HCT116 (cell line): Measurements from ENCODE around the gene MAST4. TPM values are rescaled to one million over a fixed set of nuclear protein-coding genes. Genes with fewer than 3 reads are reported as not detected.

Experiments used
- ATAC-seq: fragments of 200-7000 bp; cut with Tn5 transposase; 2 replicates; pipeline ENCODE4 v1.9.1; 2020; ENCODE audit warnings: mild to moderate bottlenecking, moderate library complexity
- BruUV-seq: library from RNA; stranded (reverse); fragments of 400-500 nt; replicated peaks from 2 replicates; lab custom pipeline; 2021; lab: Mats Ljungman, UMichigan
- CTCF ChIA-PET: fragments of 300-600 bp; sonication (Branson Sonifier 250); formaldehyde crosslinking; loops from one replicate; lab custom pipeline; 2021; ENCODE audit warnings: antibody characterized with exemption; lab: Charles Lee
- POLR2A ChIA-PET: fragments of 300-600, 350-600 bp; sonication (Branson Sonifier 250); formaldehyde crosslinking; loops from one replicate; lab custom pipeline; 2021; ENCODE audit warnings: antibody characterized with exemption; lab: Charles Lee
- RAD21 ChIA-PET, 2 experiments: fragments of 300-600 bp; sonication (Branson Sonifier 250); formaldehyde crosslinking; loops; one replicate each; lab custom pipeline; 2023; ENCODE audit warnings: low total read pairs in 2 of 2; ENCODE audit not compliant: uncharacterized antibody in 2 of 2, unreplicated experiment in 2 of 2, low non-redundant PET in 1 of 2; lab: Charles Lee
- DNase-seq: peaks from one replicate; pipeline ENCODE4 v3.0.0-alpha.2; 2010; ENCODE audit warnings: low read depth, low spot score
- H2AFZ ChIP-seq: fragments of 200-600 bp; shearing (Covaris generic), sonication (generic); 2 replicates; pipeline ENCODE4 v1.6.1; 2017; ENCODE audit warnings: low read depth, mixed run types, mixed read lengths, antibody characterized with exemption, low read length; ENCODE audit not compliant: poor library complexity, severe bottlenecking
- H3K27ac ChIP-seq: 2 replicates; pipeline ENCODE4 v1.5.1; 2012; ENCODE audit warnings: low read depth, low read length
- H3K27me3 ChIP-seq: fragments of 200-600 bp; sonication (generic); 2 replicates; pipeline ENCODE4 v1.6.1; 2016; ENCODE audit warnings: mixed run types, low read length, mixed read lengths; ENCODE audit not compliant: insufficient read depth
- H3K36me3 ChIP-seq, 2 experiments: fragments of 200-500 bp in 1 of 2; fragments of 200-600 bp in 1 of 2; sonication (Bioruptor generic) in 1 of 2; sonication (generic) in 1 of 2; 2 replicates each; pipeline versions ENCODE4 v1.5.1 to v1.6.1; 2014 to 2016; ENCODE audit warnings: low read length in 2 of 2, inconsistent platforms in 1 of 2, mixed read lengths in 1 of 2, mixed run types in 1 of 2; ENCODE audit not compliant: insufficient read depth in 2 of 2, control insufficient read depth in 1 of 2
- H3K4me1 ChIP-seq, 2 experiments: fragments of 200-600 bp in 1 of 2; sonication (generic) in 1 of 2; 2 replicates each; pipeline versions ENCODE4 v1.5.1 to v1.6.1; 2012 to 2017; ENCODE audit warnings: low read length in 2 of 2, inconsistent platforms in 1 of 2, mild to moderate bottlenecking in 1 of 2, mixed read lengths in 1 of 2, mixed run types in 1 of 2, moderate library complexity in 1 of 2; ENCODE audit not compliant: insufficient read depth in 2 of 2, control insufficient read depth in 1 of 2
- H3K4me2 ChIP-seq: fragments of 200-600 bp; sonication (generic); 2 replicates; pipeline ENCODE4 v1.6.1; 2017; ENCODE audit warnings: mixed run types, low read length, mixed read lengths
- H3K4me3 ChIP-seq, 2 experiments: fragments of 200-600 bp in 1 of 2; sonication (generic) in 1 of 2; replicated peaks in 1 of 2; 2 replicates each; pipeline ENCODE4 v1.5.1; 2011 to 2016; ENCODE audit warnings: low read length in 2 of 2, control low read depth in 1 of 2, low read depth in 1 of 2, mild to moderate bottlenecking in 1 of 2, mixed read lengths in 1 of 2, mixed run types in 1 of 2
- H3K79me2 ChIP-seq: fragments of 200-600 bp; sonication (generic); 2 replicates; pipeline ENCODE4 v1.6.1; 2017; ENCODE audit warnings: mild to moderate bottlenecking, mixed run types, low read length, moderate library complexity, mixed read lengths; ENCODE audit not compliant: insufficient read depth
- H3K9ac ChIP-seq: fragments of 200-600 bp; sonication (generic); 2 replicates; pipeline ENCODE4 v1.6.1; 2016; ENCODE audit warnings: low read length, mixed read lengths
- H3K9me2 ChIP-seq: fragments of 200-600 bp; sonication (generic), shearing (Covaris generic); 2 replicates; pipeline ENCODE4 v1.6.1; 2017; ENCODE audit warnings: mixed run types, mild to moderate bottlenecking, moderate library complexity; ENCODE audit not compliant: insufficient read depth
- H3K9me3 ChIP-seq, 2 experiments: fragments of 200-500 bp in 1 of 2; fragments of 200-600 bp in 1 of 2; sonication (Bioruptor generic) in 1 of 2; sonication (generic) in 1 of 2; 2 replicates each; pipeline ENCODE4 v1.6.1; 2014 to 2017; ENCODE audit warnings: low read length in 2 of 2, mixed read lengths in 2 of 2, inconsistent platforms in 1 of 2, low read depth in 1 of 2, mild to moderate bottlenecking in 1 of 2, mixed run types in 1 of 2, moderate library complexity in 1 of 2; ENCODE audit not compliant: control insufficient read depth in 1 of 2, insufficient read depth in 1 of 2
- H4K20me1 ChIP-seq: fragments of 200-600 bp; sonication (generic), shearing (Covaris generic); 2 replicates; pipeline ENCODE4 v1.6.1; 2017; ENCODE audit warnings: mixed run types, mild to moderate bottlenecking, moderate library complexity; ENCODE audit not compliant: insufficient read depth
- EGR1 ChIP-seq: IDR thresholded peaks from 2 replicates; pipeline ENCODE4 v1.6.1; 2012; ENCODE audit warnings: low read depth
- ELF1 ChIP-seq: IDR thresholded peaks from 2 replicates; pipeline ENCODE4 v1.6.1; 2012; ENCODE audit warnings: low read depth, borderline replicate concordance
- FOSL1 ChIP-seq: IDR thresholded peaks from 2 replicates; pipeline ENCODE4 v1.6.1; 2012; ENCODE audit warnings: low read depth
- POLR2A ChIP-seq: IDR thresholded peaks from 2 replicates; pipeline ENCODE4 v1.7.0; 2011; ENCODE audit warnings: borderline replicate concordance; ENCODE audit not compliant: insufficient read depth, insufficient read length; ENCODE audit errors: extremely low read depth
- POLR2AphosphoS5 ChIP-seq: IDR thresholded peaks from 2 replicates; pipeline ENCODE4 v1.6.1; 2011; ENCODE audit warnings: mild to moderate bottlenecking, low read depth, low read length, moderate library complexity
- SIN3A ChIP-seq: IDR thresholded peaks from 2 replicates; pipeline ENCODE4 v1.6.1; 2012; ENCODE audit warnings: low read depth
- SP1 ChIP-seq: IDR thresholded peaks from 2 replicates; pipeline ENCODE4 v1.6.1; 2012; ENCODE audit warnings: low read depth
- TCF7L2 ChIP-seq: IDR thresholded peaks from 2 replicates; pipeline ENCODE4 v1.7.0; 2011; ENCODE audit warnings: borderline replicate concordance, inconsistent platforms; ENCODE audit not compliant: insufficient read depth, insufficient read length; ENCODE audit errors: extremely low read depth
- intact Hi-C: fragments of 100-400 bp; cut with micrococcal nuclease; formaldehyde crosslinking; loops from 2 replicates; pipeline ENCODE4 v1.10.0; 2022
- total RNA-seq: library from RNA; stranded (reverse); gene quantifications from one replicate; pipeline ENCODE4 v1.2.1, GENCODE V29; 2021; ENCODE audit not compliant: unreplicated experiment
- TF ChIP-seq, protein P1 (sequence below), 3 experiments: fragments of 200-600 bp in 1 of 3; sonication (generic) in 1 of 3; IDR thresholded peaks in 2 of 3; conservative IDR thresholded peaks in 1 of 3; 2 replicates each; pipeline ENCODE4 v1.5.1; 2012 to 2017; ENCODE audit warnings: low read depth in 2 of 3, low read length in 2 of 3, antibody characterized with exemption in 1 of 3, borderline replicate concordance in 1 of 3, control low read depth in 1 of 3, mild to moderate bottlenecking in 1 of 3, mixed read lengths in 1 of 3, mixed run types in 1 of 3, moderate library complexity in 1 of 3; ENCODE audit not compliant: insufficient read depth in 1 of 3

The MAST4 gene
- total RNA-seq, 1 experiment from 2014 or later, result 1.1 TPM

GRCh38 chr5:66720780-66721179 lies 124.6 kb downstream of the MAST4 start:
- CTCF ChIA-PET, result no interaction called here
- no peak for DNase-seq
- no peak overlapping the region for H3K4me2 ChIP-seq
- H2AFZ ChIP-seq, result no peak overlapping the region
- no peaks in the 10 kb centered on the region for H3K9me3 ChIP-seq
- no peaks in the 10 kb centered on the region for H3K4me1 ChIP-seq
- H3K36me3 ChIP-seq, result no peaks in the 10 kb centered on the region
- RAD21 ChIA-PET, result no interaction called here
- no TSS peak for BruUV-seq
- POLR2A ChIA-PET, result no interaction called here
- H3K4me3 ChIP-seq, result no peak overlapping the region
- intact Hi-C loops, result no loop called here
- H3K9me2 ChIP-seq, result no peaks in the 10 kb centered on the region
- H3K79me2 ChIP-seq, result no peaks in the 10 kb centered on the region
- H3K9ac ChIP-seq, result no peak overlapping the region
- no peak overlapping the region for H3K27ac ChIP-seq
- H4K20me1 ChIP-seq, result no peaks in the 10 kb centered on the region; the same call in 1 of the 2 replicates
- TF ChIP-seq ELF1 (no peak), POLR2A (no peak), TCF7L2 (no peak)
- TF ChIP-seq, all 23 proteins: peak for 0
- ATAC-seq, result no peak
- peaks cover 37% of the 10 kb centered on the region for H3K27me3 ChIP-seq

DNA sequence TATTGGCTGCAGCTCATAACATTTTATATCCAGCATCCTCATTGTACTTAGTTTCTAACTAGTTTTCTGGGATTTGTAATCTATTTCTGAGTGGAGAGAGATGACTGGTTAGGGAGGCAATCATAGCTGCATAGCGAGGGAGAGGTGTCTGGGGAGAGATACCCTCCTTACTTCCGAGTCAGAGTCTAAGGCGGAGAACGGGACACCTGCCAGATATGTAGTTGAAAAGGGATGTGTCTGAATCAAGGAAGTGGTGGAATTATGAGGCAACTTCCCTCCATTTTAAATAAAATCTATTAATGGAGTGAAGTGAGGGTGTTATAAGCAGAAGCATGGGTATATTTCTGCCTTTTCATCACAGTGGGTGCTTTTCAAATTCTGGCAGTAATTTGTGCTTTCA lies 126.5 kb downstream of the MAST4 start:
- H3K9ac ChIP-seq, result no peak overlapping the region
- no peaks in the 10 kb centered on the region for H3K9me2 ChIP-seq
- ATAC-seq, result no peak
- H4K20me1 ChIP-seq, result no peaks in the 10 kb centered on the region; the same call in 1 of the 2 replicates
- BruUV-seq, result no TSS peak
- H3K4me3 ChIP-seq, result no peak overlapping the region
- no peaks in the 10 kb centered on the region for H3K9me3 ChIP-seq
- no peaks in the 10 kb centered on the region for H3K4me1 ChIP-seq
- no peak overlapping the region for H3K27ac ChIP-seq
- no peak overlapping the region for H2AFZ ChIP-seq
- POLR2A ChIA-PET, result no interaction called here
- intact Hi-C loops, result no loop called here
- H3K4me2 ChIP-seq, result no peak overlapping the region
- RAD21 ChIA-PET, result no interaction called here
- DNase-seq, result no peak
- H3K27me3 ChIP-seq, result peaks cover 47% of the 10 kb centered on the region
- CTCF ChIA-PET, result no interaction called here
- no peak for TF ChIP-seq EGR1
- TF ChIP-seq SP1, result no peak
- TF ChIP-seq FOSL1, result no peak
- no peak for TF ChIP-seq ELF1
- TF ChIP-seq TCF7L2, result no peak
- no peak for TF ChIP-seq POLR2AphosphoS5
- no peak for TF ChIP-seq SIN3A
- TF ChIP-seq, protein P1, sequence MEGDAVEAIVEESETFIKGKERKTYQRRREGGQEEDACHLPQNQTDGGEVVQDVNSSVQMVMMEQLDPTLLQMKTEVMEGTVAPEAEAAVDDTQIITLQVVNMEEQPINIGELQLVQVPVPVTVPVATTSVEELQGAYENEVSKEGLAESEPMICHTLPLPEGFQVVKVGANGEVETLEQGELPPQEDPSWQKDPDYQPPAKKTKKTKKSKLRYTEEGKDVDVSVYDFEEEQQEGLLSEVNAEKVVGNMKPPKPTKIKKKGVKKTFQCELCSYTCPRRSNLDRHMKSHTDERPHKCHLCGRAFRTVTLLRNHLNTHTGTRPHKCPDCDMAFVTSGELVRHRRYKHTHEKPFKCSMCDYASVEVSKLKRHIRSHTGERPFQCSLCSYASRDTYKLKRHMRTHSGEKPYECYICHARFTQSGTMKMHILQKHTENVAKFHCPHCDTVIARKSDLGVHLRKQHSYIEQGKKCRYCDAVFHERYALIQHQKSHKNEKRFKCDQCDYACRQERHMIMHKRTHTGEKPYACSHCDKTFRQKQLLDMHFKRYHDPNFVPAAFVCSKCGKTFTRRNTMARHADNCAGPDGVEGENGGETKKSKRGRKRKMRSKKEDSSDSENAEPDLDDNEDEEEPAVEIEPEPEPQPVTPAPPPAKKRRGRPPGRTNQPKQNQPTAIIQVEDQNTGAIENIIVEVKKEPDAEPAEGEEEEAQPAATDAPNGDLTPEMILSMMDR (IDR thresholded peaks at IDR 0.05 in 2 of 3, conservative IDR thresholded peaks at IDR 0.05 in 1 of 3; ENCODE audit: borderline replicate concordance in 1 of 3, insufficient read depth in 1 of 3, low read depth in 2 of 3, low read length in 2 of 3), result no peak
- TF ChIP-seq, all 23 proteins: peak for 0
- H3K79me2 ChIP-seq, result no peaks in the 10 kb centered on the region
- no peaks in the 10 kb centered on the region for H3K36me3 ChIP-seq
